ENCODE data around the gene KCNJ9. TPM values are rescaled to one million over a fixed set of nuclear protein-coding genes. Genes with fewer than 3 reads are reported as not detected.

Gene KCNJ9
- polyA plus RNA-seq, 4 donors, result 0.11 to 0.29 (median 0.15) TPM

DNA sequence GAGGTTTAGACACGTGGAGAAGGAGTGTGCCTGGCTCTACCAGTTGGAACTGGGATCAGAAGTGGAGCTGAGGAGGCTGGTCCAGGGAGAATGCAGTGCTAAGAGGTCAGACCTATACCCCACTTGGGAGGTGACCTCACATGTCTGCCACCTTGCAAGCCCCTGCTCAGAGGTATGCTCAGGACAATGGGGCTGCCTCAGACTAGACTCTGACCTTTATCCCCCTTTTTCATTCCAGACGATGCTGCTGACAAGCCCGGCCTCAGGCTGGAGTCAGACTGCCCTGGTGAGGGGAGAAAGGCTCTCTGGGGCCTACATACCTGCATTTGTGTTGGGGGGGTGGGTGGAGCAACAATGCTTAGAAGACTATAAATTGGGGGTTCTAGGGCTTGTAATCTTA, 16.6 kb upstream of the KCNJ9 start:
- DNase-seq (ENCODE audit: low read depth in 4 of 4, low spot score in 3 of 4), result no peak

DNA sequence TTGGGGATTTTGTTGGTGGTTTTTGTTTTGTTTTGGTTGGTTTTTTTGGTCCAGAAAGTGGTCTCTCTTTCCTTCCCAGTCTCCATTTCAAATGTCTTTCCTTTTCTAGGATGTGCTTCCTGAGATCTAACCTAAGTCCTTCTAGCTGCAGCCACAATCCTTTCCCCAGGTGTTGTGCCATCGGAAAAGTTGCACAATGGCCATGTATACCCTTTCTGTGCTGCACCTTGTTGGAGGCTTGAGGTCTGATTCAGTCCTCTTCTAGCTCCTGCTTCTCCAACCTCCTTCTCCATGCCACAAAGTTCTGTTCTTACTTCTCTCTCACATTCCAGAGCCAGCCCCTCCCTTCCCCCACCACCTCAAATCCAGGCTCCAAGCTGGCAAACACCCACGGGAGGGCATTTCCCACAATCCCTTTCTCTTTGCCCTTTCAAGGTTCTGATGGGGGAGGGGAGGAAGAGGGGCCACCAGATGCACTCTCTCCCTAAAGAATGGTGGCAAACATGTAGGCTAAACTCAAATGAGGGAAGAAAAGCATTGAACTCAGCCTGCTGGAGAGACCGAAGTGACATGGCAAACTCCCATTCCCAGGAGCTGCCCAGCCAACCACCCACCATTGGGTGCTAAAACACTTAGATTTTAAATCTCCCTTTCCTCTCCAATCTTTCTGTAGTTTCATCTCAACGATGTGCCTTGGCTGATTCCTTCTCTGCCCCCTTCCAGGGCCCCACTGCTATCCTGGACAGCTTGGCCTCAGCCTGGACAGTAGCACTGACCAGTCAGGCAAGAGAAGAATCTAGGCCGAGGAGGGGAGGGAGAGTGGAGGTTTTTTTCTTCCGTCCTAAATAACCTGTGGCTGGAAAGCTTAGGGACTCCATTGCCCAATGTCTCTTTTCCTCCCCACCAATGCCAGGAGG, 14.3 kb upstream of the KCNJ9 start:
- no peak for DNase-seq (ENCODE audit: low read depth in 4 of 4, low spot score in 3 of 4)

DNA sequence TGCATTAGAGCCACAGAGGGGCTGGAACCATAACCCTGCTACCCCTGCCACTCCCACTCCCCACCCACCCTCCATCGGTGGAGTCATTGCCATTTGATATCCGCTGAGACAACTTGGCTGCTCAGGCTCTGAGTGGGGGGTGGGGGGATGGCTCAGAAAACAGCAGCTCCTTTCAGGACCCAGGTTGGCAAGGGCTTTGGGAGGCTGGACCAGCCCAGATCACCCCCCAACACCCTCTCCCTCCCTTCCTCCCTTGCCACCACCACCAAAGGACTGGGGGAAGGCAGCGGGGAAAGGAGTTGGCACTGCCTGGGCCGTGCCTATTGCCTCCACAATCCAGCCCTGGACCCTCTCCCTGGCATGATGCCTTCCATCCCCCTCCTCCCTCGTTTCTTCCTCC, 13.1 kb upstream of the KCNJ9 start:
- DNase-seq (ENCODE audit: low read depth in 4 of 4, low spot score in 3 of 4), result no peak

DNA sequence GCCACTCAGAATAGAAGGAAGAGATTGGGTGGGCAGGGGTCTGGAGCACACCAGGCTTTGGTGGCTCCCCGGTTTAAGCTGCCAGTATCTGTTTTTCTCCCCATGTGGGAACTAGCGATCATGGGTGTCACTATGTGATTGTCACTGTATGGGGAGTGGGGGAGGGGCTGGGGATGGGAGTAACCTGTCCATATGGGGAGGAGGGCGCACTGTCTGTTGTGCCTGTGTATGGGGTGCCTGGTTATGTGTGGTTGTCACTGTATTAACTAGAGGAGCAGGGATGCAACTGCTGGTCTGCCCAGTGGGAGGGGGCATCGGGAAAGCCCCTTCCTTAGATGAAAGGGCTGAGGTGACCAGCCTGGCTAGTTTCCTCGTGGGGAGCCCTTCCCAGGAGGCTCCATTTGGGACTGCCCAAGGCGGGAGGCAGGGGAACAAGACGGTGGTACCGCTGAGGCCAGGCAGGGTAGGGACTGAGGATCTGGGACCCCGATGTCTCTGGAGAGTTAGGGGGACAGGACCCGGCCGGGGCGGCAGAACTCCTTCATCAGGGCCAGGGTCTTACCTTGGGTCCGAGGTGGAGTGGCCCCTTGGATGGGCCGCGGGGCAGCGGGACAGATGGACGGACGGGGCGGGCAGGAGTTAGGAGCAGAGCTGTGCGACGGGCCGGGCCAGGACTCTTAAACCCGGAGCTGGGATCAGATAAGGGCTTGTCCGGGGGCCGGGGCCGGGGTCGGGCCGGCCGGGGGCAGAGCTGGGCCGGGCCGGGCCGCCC, 11.7 kb upstream of the KCNJ9 start, which contains the start of gene KCNJ10:
KCNJ10 (minus strand) TSS at position 701 of the 772 bp plus-strand sequence. CDS start 27,628 bp downstream, outside the sequence.
- DNase-seq (ENCODE audit: low read depth in 4 of 4, low spot score in 3 of 4), result no peak

DNA sequence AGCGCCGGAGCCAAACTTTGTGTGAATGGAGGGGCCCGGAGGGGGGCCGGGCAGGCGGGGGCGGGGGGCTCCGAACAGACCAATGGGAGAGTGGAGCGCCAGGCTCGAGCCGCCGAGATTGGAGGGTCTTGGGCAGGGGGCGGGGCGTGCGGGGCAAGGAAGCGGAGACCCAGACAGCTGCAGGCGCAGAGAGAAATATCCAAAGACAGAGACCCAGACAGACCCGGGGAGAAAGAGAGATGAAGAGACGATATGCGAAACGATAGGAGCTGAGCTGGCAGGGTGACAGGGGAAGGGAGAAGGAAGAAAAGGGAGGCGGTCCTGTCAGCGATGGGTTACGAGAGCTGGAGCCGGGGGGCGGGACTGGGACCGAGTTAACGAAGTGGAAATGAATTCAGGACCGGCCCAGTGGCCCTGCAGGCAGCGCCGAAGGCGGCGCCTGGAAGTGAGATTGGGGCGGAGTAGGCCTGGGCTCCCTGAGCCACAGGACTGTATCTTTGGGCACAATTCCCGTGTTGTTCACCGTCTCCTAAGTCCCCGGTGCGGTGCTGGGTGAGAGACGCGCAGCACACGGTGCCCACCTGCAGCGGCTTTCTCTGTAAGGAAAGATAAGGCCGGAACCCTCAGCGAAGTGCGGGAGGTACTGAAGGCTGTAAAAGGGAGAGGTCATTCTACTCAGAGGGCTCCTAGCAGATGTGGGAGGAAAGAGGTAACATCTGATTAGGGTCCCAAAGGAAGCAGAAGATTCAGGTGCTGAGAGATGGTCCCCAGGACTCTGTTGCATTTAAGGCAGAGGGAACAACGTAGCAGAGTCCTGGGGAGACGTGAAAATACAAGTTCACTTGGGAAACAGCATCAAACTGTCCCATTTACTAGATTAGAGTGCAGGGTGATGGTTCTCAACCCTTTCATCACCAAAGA, 10.8 kb upstream of the KCNJ9 start:
- DNase-seq (ENCODE audit: low read depth in 4 of 4, low spot score in 3 of 4), result no peak

DNA sequence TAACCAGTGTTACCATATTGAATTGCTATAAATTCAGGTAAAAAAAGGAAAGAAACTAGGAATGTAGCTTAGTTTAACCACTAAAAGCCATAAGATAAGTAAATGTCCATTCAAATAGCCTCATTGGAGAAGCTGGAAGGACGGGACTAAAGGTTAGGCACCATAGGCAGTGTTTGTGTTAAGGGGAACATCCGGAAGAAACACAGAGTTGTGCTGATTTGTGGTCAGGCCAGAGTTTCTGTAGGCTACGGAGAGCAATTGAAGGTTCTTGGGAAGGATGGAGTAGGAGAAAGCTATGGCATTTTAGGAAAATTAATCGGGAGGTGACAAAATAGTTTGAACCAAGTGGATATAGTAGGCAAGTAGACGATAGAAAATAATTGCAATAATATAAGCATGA, 10.0 kb upstream of the KCNJ9 start:
- DNase-seq (ENCODE audit: low read depth in 4 of 4, low spot score in 3 of 4), result no peak

DNA sequence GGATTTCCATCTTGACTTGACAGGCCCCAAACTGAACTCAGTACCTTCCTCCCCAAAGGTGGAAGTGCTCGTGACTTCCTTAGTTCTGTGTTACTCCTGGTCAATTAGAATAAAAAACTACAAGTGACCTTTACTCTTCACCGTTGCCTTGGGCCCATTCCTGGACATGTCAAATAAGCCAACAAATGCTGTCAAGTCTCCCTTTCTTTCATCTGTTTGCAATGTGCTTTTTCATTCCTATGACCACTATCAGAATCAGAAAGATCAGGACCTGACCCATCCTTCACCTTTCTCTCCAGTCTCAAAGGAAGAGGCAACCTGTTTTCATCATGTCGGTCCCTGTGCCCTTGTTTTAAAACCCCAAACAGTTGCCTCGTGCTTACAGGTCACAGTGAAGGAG, 6.5 kb upstream of the KCNJ9 start:
- no peak for DNase-seq (ENCODE audit: low read depth in 4 of 4, low spot score in 3 of 4)

DNA sequence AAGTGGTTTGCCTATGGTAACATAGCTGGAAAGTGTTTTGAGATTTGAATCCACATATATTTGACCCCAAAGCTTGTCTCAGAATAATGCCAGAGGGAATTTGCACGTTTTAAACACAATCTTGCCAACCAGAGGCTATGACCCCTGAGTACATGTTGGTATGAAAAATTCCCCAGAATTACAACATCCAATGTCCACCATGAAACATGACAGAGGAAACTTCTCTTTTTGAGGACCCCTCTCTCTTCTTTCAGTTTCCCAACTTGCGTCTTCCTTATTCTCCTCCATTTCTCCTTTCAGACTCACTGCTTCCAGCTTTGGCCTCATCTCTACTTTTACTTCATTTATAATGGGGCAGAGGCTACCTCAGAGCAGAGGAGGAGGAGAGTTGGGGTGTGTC, 5.5 kb upstream of the KCNJ9 start:
- DNase-seq (ENCODE audit: low read depth in 4 of 4, low spot score in 3 of 4), result no peak

DNA sequence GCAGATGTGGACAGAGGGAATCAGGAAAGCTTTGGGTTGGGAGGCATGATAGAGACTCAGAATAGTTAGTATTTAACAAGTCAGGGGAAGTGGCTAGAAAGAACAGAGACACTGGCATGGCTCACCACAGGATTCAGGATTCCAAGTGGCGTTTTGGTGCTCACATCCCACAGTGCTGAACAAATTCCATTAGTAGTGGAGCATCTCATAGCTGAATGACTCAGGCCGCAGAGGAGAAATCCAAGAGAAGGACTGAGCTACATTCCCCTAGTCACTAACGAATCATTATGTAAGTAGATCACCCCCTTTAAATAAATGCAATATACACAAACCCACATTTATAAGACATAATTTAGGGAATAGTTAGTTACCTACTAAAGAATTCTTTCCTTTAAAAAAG, 5.0 kb upstream of the KCNJ9 start:
- DNase-seq (ENCODE audit: low read depth in 4 of 4, low spot score in 3 of 4), result no peak

DNA sequence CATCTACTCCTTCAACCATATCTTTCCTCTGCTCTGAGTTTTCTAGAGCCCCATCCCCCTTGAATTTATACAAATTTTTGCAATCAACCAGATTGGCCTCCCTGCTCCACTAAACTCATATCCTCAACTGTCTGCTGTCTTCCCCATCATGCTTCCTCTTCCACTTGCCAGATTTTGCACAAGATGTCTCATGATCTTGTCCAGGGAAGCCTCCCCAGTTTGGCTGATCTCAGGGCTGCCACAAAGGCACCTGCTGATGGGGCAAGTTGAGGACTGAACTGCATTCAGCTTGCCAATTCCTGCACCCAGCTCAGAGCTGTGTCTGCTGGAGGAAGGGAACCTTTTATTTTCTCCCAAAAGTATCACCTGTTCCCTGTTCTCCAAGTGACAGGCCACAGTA, 3.9 kb upstream of the KCNJ9 start:
- DNase-seq (ENCODE audit: low read depth in 4 of 4, low spot score in 3 of 4), result no peak

DNA sequence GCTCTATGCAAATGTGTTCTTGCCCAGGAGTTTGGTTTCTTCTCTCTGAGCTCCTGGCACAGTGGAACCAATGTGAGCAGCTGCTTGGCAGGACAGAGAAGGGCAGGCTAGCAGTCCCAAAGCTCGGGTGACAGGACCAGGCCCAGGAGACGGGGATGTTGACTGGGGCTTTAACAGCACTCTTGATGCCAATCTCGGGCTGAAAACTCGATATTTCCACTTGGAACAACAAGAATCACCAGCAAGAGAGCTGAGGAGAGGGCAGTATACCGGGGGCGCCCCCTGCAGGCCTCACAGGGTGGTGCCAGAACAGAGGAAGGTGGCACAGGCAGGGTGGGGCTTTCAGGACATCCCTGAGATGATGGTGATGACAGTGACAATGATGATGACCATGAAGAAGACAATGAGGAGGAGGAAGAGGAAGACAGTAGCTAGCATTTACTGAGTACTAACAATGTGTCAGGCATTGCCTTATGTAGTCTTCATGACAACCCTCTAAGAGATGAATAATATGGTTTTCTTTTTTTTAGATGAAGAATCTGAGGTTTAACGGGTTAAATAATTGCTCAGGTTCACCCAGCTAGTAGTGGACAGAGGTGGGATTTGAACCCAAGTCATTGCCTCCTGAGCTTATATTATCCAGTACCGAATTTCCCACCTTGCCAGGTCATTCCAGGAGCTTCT, 2.7 kb upstream of the KCNJ9 start:
- DNase-seq (ENCODE audit: low read depth in 4 of 4, low spot score in 3 of 4), result no peak

DNA sequence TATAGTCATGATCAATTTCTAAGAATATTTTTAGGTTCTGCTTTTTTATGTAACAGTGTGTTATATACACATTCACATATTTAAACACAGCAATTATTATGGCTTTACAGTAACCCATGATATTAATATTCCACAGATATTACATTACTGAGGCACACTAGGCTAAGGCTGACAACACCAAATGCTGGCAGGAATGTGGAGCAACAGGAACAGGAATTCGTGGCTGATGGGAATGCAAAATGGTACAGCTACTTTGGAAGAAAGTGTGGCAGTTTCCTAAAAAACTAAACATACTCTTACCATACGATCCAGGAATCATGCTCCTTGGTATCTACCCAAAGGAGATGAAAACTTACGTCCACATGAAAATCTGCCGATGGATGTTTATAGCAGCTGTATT, 1.9 kb upstream of the KCNJ9 start:
- DNase-seq (ENCODE audit: low read depth in 4 of 4, low spot score in 3 of 4), result no peak

DNA sequence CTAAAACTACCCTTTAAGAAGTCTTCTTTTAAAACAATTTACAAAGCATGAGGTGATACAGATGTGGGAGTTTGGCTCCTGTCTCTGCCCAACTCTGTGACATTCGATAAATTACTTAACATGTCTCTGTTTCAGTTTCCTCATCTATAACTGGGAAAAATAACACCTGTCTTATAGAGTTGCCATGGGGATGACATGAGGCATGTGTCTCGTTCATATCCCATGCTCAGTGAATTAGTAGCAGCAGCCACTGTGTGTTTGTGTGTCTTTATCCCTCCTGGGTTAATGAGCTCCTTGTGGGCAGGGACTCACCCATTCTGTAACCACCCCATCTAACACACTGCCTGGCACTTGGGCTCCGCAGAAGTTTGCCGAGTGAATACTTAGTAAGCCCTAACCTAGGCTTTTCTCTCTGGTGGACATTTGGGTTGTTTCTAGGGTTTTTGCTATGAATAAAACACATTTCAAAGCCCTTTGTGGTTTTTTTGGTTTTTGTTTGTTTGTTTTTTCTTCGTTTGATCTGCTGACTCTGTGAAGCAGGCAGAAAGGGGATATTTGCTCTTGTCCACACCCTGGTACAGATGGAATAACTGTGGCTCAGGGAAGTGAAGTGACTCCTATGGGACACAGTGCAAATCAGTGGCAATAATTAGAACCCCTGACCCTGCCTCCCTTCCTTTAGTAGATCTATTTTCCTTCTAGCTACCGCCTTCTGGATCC, 797 bp upstream of the KCNJ9 start:
- DNase-seq (ENCODE audit: low read depth in 4 of 4, low spot score in 3 of 4), result no peak

DNA sequence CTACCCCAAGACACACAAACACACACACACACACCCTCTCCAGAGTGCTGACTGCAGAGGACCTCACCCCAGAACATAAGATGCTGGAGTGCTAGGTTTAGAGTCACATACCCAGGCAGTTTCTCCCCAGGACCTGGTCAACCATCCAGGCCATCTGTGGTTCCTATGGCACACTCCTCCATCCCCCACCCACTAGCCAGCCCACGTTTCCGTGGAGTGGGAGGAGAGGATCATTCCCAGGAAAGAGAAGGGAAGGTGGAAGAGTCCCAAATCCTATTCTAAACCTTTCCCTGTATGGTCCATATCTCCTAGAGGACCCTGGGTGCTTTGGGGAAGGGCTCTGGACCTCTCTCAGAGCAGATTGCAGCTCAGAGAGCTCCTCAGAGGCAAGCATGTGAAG, 1.1 kb downstream of the KCNJ9 start:
- no peak for DNase-seq (ENCODE audit: low read depth in 4 of 4, low spot score in 3 of 4)

DNA sequence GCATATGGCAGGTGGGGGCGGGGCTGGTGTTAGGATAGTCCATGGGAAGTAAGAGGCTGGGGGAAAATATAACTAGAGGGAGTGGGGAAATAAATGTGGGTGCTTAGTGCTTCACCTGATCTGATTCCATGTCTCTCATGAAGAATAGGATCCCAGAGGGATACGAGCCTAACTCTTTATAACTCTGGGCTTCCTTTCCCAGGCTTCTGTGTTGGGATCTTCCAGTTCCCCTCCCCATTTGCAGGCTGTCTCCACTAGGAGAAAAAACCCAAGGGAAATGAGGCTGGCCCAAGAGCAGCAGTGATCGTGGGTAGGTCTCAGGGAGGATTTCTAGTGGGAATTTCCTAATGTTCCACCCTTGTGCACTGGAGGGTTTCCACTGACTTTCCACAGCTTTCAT, 1.6 kb downstream of the KCNJ9 start:
- no peak for DNase-seq (ENCODE audit: low read depth in 4 of 4, low spot score in 3 of 4)

DNA sequence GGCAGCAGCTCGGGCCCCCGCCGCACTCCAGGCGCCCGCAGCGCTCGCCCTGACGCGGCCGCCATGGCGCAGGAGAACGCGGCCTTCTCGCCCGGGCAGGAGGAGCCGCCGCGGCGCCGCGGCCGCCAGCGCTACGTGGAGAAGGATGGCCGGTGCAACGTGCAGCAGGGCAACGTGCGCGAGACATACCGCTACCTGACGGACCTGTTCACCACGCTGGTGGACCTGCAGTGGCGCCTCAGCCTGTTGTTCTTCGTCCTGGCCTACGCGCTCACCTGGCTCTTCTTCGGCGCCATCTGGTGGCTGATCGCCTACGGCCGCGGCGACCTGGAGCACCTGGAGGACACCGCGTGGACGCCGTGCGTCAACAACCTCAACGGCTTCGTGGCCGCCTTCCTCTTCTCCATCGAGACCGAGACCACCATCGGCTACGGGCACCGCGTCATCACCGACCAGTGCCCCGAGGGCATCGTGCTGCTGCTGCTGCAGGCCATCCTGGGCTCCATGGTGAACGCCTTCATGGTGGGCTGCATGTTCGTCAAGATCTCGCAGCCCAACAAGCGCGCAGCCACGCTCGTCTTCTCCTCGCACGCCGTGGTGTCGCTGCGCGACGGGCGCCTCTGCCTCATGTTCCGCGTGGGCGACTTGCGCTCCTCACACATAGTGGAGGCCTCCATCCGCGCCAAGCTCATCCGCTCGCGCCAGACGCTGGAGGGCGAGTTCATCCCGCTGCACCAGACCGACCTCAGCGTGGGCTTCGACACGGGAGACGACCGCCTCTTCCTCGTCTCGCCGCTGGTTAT, 2.8 kb downstream of the KCNJ9 start:
- DNase-seq (ENCODE audit: low read depth in 4 of 4, low spot score in 3 of 4), result no peak

DNA sequence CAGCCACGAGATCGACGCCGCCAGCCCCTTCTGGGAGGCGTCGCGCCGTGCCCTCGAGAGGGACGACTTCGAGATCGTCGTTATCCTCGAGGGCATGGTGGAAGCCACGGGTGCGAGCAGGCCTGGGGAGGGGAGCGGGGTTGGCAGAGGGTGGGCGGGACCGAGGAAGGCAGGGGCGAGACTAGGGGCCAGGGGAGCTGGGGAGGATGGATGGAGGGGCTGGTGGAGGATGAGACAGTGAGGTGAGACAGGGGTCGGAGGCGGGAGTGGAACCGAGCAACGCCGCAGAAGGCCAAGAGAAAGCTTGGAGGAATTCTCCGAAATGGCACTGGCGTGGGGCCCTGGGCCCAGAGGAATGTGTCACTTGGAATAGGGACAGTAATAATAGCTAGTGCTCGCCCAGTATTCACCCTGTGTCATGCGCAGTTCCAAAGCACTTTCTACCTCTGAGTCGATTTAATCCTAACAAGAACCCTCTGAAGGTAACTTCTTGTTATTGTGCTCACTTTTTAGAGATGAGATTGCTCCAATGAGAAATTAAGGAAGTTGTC, 3.5 kb downstream of the KCNJ9 start:
- no peak for DNase-seq (ENCODE audit: low read depth in 4 of 4, low spot score in 3 of 4)

DNA sequence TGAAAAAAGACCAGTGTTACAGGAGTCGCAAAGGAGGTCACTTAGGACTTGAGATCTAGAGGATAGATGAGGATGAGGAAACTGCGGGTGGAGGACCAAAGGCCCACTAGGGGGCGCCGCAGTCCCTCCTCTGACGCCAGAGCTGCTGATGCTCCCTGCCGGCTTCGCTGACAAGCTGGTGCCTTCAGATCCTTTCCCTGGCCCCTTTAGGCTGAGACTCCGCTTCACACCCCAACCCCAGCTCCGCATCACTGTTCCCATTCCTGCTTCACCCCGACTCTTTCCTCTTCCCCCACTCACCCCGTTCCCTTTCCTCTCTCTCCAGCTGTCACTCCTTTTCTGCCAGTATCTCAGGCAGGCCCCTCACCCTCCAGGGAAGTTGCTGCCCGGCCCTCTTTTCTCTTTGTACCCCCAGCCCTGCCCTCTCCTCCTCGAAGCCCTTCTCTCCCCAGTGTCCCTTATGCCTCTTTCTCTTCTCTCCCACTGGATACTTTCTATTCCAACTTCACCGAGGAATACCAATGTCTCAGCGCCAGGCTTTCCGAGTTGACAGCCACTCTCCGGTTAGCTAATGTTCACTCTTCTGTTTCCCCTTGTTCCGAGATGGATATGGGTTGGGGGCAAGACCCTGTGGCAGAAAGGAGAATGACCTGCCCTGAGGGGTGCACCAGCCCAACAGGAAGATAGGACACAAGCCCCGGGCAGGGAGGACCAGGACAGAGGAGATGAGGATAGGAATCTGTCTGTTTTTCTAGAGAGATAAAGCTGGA, 4.5 kb downstream of the KCNJ9 start:
- no peak for DNase-seq (ENCODE audit: low read depth in 4 of 4, low spot score in 3 of 4)
